Stimulated activated CD4-positive, alpha-beta T cell treated with anti-CD3 and anti-CD28 coated beads, Interleukin-4, amount 100 ng/mL, for 1 hour (primary cell): Measurements from ENCODE around the gene SIM1.

Experiments
- DNase-seq: peaks from one replicate; pipeline ENCODE4 v3.0.0-alpha.2; 2020

SIM1 gene, protein sequence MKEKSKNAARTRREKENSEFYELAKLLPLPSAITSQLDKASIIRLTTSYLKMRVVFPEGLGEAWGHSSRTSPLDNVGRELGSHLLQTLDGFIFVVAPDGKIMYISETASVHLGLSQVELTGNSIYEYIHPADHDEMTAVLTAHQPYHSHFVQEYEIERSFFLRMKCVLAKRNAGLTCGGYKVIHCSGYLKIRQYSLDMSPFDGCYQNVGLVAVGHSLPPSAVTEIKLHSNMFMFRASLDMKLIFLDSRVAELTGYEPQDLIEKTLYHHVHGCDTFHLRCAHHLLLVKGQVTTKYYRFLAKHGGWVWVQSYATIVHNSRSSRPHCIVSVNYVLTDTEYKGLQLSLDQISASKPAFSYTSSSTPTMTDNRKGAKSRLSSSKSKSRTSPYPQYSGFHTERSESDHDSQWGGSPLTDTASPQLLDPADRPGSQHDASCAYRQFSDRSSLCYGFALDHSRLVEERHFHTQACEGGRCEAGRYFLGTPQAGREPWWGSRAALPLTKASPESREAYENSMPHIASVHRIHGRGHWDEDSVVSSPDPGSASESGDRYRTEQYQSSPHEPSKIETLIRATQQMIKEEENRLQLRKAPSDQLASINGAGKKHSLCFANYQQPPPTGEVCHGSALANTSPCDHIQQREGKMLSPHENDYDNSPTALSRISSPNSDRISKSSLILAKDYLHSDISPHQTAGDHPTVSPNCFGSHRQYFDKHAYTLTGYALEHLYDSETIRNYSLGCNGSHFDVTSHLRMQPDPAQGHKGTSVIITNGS

DNA sequence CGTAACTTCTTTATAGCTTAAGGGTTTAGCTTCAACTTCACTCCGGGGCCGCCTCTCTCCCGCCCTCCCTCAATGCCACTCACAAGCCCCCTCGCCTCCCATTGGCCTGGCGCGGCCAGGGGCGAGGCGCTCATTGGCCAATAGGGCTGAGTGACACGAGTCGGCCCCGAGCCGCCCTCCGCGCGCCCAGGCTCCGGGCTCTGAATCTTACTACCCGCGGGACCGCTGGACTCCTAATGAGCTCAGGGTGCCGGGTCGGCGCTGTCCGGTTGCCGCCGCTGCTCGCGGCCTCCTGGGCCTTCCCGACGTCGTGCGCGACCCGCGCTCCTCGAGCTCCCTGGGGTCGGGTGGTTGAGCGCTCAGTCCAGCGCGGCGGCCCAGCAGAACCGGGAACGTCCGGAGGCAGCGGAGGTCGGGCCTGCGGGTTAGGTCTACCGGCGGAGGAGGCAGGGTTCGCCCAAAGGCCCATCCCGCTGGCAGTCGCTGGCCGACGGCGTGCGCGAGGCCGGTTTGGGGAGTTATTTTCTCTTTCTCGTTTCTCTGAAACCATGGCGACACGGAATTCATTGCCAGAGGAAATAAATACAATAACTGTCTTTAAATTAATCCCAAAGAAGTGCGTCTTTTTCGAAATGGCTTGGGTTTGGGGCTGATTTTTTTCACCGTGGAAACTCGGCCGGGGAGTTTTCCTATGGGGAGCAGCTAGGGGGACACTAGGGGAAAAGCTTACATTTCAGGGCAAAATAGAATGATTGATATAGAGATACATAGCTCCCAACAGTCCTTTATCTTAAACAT is at the start of gene SIM1:
Gene SIM1 (minus strand): TSS at position 19 of the 798 bp plus-strand sequence. CDS start 1,453 bp downstream, outside the sequence.
- DNase-seq: no peak

DNA sequence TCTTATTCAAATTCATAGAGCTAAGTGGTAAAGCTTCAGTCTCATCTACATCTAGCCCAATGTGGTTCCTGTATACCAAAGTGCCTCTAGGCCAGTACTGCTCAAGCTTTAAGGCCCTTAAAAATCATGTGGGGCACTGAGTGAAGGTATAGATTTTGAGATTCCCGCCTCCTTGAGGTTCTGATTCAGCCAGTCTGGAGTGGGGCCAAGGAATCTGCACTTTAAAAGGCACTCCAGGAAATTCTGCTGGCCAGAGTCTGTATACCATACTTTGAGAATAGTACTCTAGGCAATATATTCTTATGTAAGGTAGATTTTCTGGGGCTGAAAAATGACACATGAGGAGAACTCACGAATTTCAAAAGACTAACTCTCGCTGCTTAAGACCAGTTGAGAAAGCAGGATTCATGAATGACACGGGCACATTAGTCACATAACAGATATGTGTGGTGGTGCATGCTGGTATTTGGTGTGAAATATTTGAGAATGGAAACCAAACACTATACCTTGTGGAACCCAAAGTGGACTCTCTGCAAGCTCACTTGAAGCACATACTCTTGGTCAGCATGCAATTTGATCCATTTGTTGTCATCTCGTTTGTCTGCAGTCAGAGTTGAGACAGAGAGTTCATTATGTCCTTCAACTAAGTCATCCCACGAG is 47.6 kb upstream of the SIM1 start:
- DNase-seq: no peak

DNA sequence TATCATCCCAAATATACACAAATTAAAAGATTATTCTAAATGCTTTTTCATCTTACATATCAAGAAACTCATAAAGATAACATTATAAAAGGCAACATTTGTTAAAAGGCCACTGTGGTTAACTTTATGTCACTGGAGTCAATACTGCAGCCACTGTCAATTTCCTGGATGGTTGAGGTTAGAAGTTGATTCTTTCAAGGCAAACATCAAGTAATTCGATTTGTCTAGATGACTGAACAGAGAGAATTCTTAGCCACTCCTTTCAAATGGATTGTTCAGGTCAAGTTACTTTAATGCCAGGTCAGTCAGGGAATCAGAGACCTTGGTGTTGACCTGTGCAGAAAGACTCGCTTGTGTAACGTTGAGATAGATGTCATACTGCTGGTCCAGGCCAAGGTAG is 44.4 kb upstream of the SIM1 start:
- DNase-seq: no peak

DNA sequence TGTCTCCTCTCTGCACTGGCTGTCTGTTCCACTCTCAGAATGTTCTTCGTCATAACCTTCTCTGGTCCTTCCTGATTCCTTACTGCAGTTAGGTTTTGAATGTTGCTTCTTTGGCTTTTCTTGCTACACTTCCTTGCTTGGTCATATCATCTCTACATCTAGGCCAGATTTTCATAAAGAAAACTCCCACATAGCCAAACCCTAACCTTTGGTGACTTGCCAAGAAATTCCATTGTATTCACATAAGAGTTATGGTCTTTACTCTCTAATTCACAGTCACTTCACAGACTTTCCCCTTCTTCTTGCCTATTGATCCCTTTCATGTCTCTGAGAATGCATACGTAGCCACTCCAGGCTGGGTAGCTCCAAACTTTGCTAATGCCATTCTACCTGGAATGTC is 41.9 kb upstream of the SIM1 start:
- no peak for DNase-seq

DNA sequence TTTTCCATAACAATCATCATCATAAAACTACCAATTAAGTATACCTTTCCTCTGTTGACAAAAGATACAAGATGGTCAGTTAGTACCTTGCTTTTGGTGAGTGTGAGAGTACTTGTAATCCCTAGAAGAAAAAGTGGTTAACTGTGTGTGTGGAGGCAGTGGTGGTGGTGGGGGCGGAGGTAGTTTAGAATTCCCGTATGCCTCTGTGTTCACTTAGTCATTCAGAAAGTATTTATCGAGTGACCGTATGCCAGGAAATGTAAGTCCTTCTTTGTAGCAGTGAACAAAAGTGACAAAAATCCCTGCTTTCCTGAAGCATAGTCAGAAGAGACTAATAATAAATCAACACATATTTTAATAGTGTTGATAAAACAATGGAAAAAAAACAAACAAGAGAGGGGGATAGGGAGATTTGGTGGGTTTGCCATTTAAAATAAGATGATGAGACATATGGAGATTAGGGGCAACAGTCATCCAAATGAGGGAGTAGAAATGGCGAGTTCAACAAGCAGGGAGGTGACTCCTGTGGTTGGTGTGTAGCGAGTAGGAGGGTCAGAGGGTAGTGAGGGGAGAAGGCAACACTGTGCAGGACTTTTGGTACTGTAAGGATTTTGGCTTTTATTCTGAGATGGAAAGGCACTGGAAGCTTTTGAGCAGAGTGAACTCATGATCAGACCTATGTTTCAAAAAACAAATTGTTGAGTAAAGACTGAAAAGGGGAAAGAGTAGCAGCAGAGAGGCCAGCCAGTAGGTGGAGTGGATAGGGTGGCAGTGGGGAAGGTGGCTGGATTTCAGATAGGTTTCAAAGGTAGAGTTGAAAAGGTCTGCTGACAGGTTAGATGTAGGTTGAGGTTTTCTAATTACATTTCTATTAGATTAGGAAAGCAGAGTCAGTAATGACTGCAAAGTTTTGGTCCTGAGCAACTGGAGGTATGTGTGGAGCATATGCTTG is 40.3 kb upstream of the SIM1 start:
- no peak for DNase-seq

DNA sequence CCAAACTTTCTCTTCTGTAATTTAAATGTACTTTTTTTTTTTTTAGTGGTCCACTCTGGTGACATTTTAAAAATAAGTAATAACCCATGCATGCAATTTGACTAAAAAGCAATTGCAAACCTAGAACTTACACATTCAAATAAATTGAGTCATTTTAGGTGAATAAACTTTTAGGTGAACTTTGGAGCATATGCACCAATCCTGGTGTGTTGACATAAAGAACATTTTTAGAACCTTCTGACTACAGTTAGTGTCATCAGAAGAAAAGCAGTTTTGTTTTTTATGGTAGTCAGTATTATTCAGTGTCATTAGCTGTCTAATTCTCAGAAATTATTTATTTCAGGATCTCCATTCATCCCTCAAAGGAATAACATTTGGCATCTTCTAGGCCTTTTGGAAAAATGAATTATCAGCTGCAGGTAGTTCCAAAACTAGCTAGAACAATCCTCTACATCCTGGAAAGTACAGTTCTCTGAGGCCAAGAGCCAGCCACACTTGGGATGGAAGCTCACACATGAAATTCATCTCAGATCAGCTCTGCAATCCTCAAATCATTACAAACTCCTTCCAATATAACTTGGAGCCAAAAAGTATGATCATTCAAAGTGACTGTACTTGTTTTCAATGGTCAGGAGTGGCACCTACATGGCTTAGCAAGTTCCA is 38.5 kb upstream of the SIM1 start:
- DNase-seq: no peak

DNA sequence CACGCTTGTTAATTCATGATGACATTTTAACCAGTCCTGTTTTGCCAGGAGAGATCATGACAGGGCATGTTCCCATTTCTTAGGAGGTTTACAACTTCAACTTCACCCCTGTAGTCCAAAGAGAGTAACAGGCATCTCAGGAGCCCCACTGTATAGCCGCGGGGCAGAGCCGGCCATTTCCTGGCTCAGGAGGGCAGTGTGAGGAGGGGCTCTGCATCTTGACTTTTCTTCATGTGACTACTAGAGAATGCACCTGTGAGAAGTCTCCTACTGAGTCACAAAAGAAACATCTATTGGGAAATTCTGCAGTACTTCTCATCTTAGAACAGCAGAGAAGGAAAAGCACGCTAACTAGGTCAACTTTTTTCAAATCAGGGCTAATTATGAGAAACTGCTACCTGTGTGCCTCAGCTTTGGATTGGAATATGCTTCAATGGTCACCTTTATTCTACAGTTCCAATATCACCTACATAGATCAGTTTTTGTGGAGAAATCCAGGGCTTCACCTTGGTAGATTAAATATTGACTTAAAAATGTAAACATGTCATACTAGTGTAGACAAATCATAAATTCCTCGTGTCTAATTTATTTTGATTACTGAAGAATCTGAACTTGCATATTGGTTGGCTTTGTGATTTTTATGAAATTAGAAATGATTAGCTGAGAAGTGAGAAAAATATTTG is 28.6 kb upstream of the SIM1 start:
- DNase-seq: no peak

DNA sequence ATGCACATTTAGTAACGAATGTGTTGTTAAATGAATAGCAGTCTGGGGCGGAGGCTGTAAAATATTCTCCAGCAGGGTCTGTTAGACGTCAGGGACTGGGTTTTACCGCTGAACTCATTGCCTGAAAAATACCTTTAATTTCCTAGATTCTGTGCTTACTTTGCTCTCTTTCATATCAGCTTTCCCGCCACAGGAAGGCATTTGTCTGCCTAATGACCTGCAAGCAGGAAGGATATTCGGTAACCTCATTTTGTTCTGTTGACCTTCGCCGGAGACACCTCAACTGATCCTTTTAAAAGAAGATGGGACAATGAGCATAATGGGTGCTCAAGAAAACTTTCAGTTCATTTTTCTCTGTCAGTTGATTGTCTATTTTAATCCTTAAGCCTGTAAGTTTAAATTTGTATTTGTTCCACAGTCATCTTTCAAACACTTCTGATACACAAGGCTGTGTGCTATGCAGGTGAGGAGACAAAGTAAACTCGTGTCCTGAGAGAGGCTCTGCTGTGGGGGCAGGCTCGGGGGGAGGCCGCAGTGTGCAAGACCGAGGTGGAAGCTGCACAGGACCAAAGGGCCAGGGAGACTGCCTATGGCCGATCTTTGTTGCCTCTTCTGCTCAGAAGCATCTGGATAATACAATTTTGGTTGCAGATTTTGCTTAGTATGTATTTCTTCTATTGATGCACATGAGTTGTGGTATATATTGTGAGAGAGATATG is 27.4 kb upstream of the SIM1 start:
- DNase-seq: no peak

DNA sequence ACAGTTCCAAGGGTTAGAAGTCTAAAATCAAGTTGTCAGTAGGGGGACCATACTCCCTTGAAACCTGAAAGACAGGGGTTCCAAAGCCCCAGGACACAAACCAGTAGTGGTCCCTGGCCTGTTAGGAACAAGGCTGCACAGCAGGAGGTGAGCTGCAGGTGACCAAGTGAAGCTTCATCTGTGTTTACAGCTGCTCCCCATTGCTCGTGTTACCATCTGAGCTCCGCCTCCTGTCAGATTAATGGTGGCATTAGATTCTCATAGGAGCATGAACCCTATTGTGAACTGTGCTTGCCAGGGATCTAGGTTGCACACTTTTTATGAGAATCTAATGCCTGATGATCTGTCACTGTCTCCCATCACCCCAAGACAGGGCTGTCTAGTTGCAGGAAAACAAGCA is 25.3 kb upstream of the SIM1 start:
- DNase-seq: no peak

DNA sequence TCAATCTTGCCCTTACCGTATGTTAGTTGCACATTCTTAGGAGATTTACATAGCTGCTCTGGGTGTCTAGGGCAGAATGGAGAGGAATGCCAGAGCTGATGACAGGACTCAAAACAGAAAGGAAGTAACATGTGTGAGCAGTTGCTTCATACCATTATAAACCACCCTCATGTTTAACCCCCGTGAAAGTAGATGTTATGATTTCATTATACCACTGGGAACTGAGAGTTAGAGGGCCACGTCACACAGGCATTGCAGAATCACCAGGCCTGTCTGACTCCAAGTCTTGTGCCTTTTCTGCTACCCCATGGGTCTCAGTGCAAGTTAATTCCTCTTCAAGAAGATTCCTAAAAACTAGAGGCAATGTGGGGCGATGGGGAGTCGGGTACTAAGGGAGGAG is 23.5 kb upstream of the SIM1 start:
- no peak for DNase-seq

DNA sequence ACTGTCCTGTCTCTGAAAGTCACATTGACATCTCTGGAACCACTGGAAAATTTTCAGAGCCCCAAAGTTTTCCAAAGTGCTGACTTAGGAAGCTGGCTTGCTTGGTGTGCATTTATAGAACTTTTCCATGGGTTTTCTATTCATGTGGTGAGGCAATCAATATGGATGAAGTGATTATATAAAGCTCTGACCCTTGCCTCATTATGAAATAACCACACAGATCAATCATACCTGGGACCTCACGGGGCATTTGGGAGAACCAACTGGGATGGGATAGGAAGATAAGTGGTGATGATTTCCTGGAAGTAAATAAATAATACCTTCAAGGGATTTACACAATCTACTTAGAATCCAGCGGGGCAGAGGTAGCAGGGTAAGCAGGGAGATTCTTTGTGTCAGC is 22.9 kb upstream of the SIM1 start:
- no peak for DNase-seq

DNA sequence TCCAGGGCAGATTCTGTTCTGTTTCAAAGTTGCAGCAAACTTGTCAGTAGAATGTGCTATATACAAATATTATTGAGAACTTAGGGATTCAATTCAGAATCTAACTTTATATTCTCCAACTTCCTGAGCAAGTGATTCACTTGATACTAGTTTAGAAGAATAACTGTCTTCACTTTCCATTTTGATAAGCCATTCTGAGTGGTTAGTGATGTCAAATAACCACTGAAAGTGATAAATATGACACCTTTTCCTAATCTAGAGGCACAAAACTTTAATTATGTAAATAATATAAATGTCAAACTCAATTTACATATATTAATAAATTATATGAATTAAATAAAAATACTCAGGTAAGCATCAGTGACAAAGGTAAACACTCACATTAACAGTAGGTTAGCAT is 20.5 kb upstream of the SIM1 start:
- DNase-seq: no peak

DNA sequence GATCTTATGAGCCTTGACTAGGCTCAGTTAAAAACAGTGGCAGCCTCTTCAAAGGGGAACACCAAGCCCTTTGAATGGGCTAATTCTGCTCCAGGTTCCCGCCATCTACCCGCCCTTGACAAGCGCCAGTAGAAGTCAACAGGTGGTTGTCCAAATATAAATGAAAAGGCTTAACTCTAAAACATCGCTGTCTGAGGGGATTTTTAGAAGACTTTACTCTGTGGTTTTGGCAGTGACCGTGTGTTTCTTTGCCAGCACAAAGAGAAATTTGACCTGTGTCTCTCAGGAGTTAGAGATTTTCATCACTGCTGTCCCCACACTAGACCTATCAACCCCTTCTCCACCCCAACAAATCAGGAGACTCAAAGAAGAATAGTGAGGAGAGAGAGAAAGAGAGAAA is 19.8 kb upstream of the SIM1 start:
- no peak for DNase-seq

DNA sequence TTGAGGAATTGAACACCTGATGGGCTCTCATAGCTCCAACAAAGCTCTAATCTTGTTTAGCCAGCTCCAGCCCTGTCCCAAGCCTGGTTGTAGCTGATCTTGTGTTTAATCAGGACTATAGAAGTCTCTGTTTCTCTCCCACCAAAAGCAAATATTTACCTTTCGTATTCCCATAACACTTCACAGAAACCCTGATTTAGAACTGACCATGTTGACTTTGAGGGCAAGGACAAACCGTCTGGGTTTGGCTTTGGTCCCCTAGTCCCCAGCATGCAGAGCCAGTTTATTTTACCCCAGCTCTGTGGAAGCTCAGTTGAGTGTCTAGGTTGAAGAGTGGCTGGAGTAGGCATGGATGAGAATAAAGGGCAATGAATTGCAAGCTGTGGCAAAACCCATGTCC is 18.0 kb upstream of the SIM1 start:
- DNase-seq: no peak

DNA sequence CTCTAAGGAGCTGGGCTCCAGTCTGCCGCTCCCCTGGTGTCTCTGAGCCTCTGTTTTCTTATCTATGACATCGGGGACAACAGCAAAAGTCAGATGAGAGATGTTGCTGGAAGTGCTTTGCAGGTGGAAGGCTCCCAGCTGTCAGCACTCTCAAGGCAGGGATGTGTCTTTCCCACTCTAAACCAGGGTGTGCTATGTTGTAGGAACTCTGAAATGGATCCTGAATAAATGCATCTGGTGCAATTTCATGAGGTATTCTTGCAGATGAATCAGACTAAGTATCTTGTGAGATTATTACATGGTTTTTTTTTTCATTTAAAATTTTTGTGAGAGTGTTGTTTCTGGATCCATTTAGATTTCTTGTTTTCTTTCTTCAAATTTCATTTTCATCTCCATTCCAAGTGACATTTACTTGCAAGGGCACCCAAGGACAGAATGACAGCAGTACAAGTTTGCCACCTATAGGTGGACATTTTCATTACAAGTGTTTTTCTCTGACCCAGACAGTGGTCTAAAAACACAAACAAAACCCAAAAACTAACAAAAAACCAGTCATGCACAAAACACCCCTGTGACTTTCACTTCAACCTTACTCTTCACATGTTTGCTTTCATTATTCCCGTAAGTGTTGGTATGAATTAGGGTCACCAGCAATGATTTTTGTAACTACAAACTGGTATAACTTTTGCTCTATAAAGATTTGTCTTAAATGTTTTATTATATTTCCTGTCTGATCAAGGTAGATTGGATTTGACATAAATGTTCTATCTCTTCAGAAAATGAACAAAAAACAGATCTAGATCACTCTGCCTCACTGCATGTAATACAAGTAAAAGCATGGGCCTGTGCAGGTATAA is 14.7 kb upstream of the SIM1 start:
- no peak for DNase-seq

DNA sequence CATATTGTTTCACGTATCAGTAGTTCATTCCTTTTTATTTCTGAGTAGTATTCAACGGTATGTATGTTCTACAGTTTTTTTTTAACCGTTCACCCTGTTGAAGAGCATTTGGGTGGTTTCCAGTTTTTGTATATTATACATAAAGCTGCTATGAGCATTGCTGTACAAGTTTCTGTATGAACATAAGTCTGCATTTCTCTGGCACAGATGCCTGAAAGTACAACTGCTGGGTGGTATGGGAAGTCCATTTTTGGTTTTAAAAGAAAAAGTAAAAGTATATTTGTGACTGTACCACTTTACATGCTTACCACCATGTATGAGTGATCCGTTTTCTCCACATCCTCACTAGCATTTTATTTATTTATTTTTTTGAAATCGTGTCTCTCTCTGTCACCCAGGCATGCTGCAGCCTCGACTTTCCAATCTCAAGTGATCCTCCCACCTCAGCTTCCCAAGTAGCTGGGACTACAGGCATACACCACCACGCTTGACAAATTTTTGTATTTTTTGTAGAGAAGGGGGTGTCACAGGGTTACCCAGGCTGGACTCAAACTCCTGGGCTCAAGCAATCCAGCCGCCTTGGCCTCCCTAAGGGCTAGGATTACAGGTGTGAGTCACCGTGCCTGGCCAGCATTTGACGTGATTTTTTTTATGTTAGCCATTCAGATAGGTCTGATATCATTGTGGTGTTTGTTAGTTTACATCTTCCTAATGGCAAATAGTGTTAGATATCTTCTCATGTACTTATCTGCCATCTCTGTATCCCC is 11.0 kb upstream of the SIM1 start:
- DNase-seq: no peak

DNA sequence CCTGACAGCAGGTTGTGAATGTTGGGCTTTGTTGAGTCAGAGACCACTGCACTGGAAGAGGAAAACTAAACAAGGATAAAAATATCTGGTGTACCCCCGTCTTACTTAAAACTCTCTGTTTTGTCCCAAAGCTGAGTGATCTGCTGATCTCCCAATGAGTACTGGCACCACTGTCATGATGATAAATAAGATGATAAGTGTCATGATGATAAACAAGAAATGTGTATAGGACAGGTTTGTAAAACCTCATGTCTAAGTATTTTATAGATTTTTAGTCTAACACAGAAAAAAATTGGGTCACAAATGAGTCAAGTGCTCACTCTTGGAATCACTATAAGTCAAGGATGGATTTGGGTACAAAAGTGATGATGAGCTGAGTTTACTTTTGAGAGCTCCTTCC is 8.5 kb upstream of the SIM1 start:
- DNase-seq: no peak

DNA sequence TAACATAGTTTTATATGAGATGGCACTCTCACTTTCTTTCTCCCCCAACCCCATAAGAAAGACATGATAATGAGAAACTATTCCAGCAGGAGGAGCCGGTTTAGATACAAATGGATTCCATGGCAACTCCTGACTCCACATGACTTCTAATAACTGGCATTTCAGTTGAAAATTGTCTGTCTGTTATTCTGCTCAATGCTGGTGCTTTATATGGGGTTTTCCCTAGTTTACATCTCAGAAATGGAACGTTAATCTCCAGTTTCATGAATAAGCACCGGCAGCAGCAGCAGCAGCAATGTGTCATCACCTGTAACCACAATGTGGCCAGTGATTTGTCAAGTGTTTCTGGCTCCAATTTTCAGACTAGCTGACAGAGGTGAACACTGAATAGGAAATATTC is 8.0 kb upstream of the SIM1 start:
- no peak for DNase-seq
